Esophagus squamous epithelium (tissue), 5 donors: Measurements from ENCODE around the gene UBE2I. TPM values are rescaled to one million over a fixed set of nuclear protein-coding genes. Genes with fewer than 3 reads are reported as not detected.

Source experiments
- DNase-seq: peaks from one replicate; lab custom pipeline; 2025; lab: John Stamatoyannopoulos, UW
- H3K27ac ChIP-seq, 4 donors: fragments of 200-600 bp; sonication (generic); one replicate each; pipeline ENCODE4 v1.5.1; 2016 to 2019; ENCODE audit warnings: mild to moderate bottlenecking in 1 of 4
- H3K27me3 ChIP-seq, 4 donors: fragments of 200-600 bp; sonication (generic); 1 replicate in 3 of 4; 2 replicates in 1 of 4; pipeline versions ENCODE4 v1.5.1 to v1.6.0; 2017 to 2021; ENCODE audit warnings: antibody characterized with exemption in 1 of 4
- H3K36me3 ChIP-seq, 3 donors: fragments of 200-600 bp; sonication (generic); one replicate each; pipeline ENCODE4 v1.5.1; 2016 to 2019
- H3K4me1 ChIP-seq, 3 donors: fragments of 200-600 bp; sonication (generic); one replicate each; pipeline ENCODE4 v1.5.1; 2017 to 2019
- H3K4me3 ChIP-seq, 4 donors: fragments of 200-600 bp; sonication (generic); 1 replicate in 3 of 4; 2 replicates in 1 of 4; pipeline ENCODE4 v1.5.1; 2016 to 2019; ENCODE audit warnings: mild to moderate bottlenecking in 2 of 4, moderate library complexity in 1 of 4
- H3K9me3 ChIP-seq, 3 donors: fragments of 200-600 bp; sonication (generic); one replicate each; pipeline ENCODE4 v1.5.1; 2016 to 2019
- CTCF ChIP-seq, 6 experiments: fragments of 450-650 bp in 4 of 6; fragments of 200-600 bp in 2 of 6; sonication (generic) in 2 of 6; IDR thresholded peaks; one replicate each; pipeline ENCODE4 v1.5.1; 2016 to 2019; ENCODE audit warnings: antibody characterized with exemption in 6 of 6, mild to moderate bottlenecking in 4 of 6, moderate library complexity in 4 of 6
- POLR2A ChIP-seq, 4 donors: fragments of 450-650 bp; IDR thresholded peaks; one replicate each; pipeline ENCODE4 v1.6.1; 2017; ENCODE audit warnings: antibody characterized with exemption in 4 of 4, mild to moderate bottlenecking in 4 of 4, moderate library complexity in 3 of 4
- whole genome bisulfite sequencing, 2 donors: methylation state at CpG; one replicate each; pipeline ENCODE4 v1.1.5; 2018; 5-methylcytosine and 5-hydroxymethylcytosine counted together
- intact Hi-C: fragments of 100-400 bp; cut with DNase I; formaldehyde crosslinking; loops from one replicate; pipeline ENCODE4 v1.15.0; 2022
- total RNA-seq, 4 donors: library from RNA; depleted of rRNA; stranded (reverse); fragments of >200 nt; gene quantifications; one replicate each; pipeline ENCODE4 v1.1.0, GENCODE V29; 2016
- donor health status: DM: yes; HTN: yes; CAD: no.

UBE2I gene
- total RNA-seq, 4 donors from 2014 or later, result 31.8 to 88.1 (median 76.3) TPM

GRCh38 chr16:1277151-1277598 lies 32.3 kb upstream of the UBE2I start:
- DNase-seq, result no peak
- Histone ChIP-seq H3K4me1 (peaks cover 0 to 2% (median 0%) of the 10 kb centered on the region in 3 donors), H3K9me3 (no peaks in the 10 kb centered on the region), H3K27ac (no peak overlapping the region), H3K4me3 (no peak overlapping the region), H3K27me3 (peaks cover 0 to 94% (median 0%) of the 10 kb centered on the region in 4 donors), H3K36me3 (no peaks in the 10 kb centered on the region)
- TF ChIP-seq POLR2A (IDR thresholded peaks at IDR 0.05) (no peak), CTCF (IDR thresholded peaks at IDR 0.05) (no peak)
- WGBS, 2 donors, result 69% methylated on average over 9 of the region's 19 CpGs; no CpG with 5 or more reads in 1 of the 2 donors
- intact Hi-C loops, result no loop called here

DNA sequence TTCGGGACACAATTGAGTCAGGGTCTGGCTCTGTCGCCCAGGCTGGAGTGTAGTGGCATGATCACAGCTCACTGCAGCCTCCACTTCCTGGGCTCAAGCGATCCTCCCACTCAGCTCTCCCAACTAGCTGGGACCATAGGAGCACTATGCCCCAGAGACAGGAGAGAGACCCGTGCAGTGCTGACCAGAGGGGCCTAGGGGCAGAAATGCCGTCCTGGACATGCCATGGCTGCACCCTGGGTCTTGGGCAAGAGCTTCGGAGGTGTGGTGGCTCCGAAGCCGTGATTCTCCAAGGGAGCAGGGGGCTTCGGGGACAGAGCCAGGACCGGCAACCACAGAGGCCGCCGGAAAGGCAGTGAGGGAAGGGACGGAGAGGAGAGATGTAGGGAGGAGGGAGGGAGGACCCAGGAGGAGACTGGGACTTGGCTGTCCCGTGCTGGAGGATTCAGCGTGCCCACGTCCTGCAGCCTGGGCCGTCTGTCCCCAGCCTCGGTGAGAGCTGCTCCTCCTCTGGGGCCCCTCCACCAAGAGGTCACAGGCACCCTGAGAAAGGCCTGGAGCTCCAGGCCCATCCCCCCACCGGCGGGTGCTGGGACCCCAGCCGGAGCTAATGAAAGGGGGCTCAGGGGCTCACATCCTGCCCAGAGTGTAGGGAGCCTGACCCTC lies 31.7 kb upstream of the UBE2I start:
- DNase-seq, result no peak
- Histone ChIP-seq H3K27ac (no peak overlapping the region), H3K36me3 (no peaks in the 10 kb centered on the region), H3K9me3 (no peaks in the 10 kb centered on the region), H3K4me3 (no peak overlapping the region), H3K27me3 (peaks cover 0 to 93% (median 0%) of the 10 kb centered on the region in 4 donors), H3K4me1 (no peaks in the 10 kb centered on the region)
- TF ChIP-seq POLR2A (IDR thresholded peaks at IDR 0.05) (no peak), CTCF (IDR thresholded peaks at IDR 0.05) (no peak)
- WGBS, 2 donors, result 32 to 58% methylated on average over 11 to 13 of the region's 21 CpGs
- intact Hi-C loops, result no loop called here

DNA sequence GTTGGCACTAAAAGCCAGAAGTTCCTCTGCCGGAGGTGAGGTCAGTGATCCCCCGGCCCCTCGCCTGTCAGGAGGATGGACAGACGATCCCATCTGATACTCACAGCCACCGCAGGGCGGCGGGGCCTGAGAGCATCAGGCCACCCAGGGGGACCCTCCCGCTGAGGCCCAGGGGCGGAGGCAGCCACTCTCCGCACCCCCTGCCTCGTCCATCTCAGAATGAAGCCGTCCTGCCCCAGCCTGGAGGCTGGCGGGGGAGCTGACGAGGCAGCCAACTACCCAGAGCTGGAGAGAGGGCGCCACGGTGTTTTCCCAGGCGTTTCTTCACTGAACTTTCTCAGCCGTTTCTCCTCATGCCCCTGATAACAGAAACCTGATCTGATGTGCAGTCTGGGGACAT lies 31.0 kb upstream of the UBE2I start:
- Histone ChIP-seq H3K4me1 (no peaks in the 10 kb centered on the region), H3K36me3 (no peaks in the 10 kb centered on the region), H3K9me3 (no peaks in the 10 kb centered on the region), H3K27ac (no peak overlapping the region), H3K4me3 (no peak overlapping the region), H3K27me3 (peaks cover 0 to 93% (median 0%) of the 10 kb centered on the region in 4 donors)
- WGBS, 2 donors, result 3 to 8% methylated on average over 5 to 6 of the region's 18 CpGs
- intact Hi-C loops, result no loop called here
- no peak for DNase-seq
- no peak for TF ChIP-seq POLR2A (IDR thresholded peaks at IDR 0.05)
- TF ChIP-seq CTCF (IDR thresholded peaks at IDR 0.05), result no peak

DNA sequence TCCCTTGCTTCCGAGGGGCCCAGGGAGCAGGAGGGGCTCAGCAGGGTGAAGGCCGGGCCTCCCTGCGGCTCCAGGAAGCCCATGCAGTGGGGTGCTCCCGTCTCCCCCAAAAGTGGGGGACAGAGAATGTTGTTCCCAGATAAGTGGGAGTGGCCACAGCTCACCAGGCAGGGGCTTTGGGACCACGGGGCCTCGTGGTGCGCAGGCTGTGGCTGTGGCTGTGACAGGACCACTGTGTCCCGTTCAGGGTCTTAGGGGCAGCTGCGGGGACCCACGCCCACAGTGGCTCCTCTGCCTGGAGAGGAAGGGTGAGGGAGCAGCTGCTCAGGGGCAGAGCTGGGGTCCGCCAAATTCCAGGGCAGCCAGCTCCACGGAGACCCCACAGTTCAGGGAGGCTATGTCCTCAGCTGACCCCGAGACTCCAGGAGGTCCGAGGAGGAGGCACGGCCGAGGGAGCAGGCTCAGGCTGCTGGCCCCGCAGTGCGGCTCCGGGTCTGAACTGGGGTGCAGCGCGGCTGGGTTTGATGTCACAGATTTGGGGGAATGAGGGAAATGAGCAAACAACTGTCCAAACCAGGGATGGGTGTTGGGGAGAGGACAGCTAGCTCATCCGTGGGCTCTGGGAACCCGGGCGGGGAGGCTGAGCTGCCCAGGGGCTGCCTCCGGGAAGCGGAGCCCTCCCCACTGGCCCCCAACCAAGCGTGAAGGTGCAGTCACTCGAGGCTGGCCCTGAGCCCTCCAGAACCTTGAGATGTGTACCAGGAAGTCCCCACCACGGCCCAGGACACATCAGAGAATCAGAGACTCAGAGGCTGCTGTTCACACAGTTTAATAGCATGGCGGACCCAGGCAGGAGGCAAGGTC lies 30.1 kb upstream of the UBE2I start:
- 64 to 75% methylated on average over 8 to 14 of the region's 30 CpGs for WGBS, 2 donors
- H3K27me3 ChIP-seq, result peaks cover 0 to 93% (median 0%) of the 10 kb centered on the region in 4 donors
- no peaks in the 10 kb centered on the region for H3K36me3 ChIP-seq
- DNase-seq, result no peak
- no peak for TF ChIP-seq POLR2A (IDR thresholded peaks at IDR 0.05)
- TF ChIP-seq CTCF (IDR thresholded peaks at IDR 0.05), result no peak
- no peak overlapping the region for H3K4me3 ChIP-seq
- H3K27ac ChIP-seq, result no peak overlapping the region
- H3K9me3 ChIP-seq, result no peaks in the 10 kb centered on the region
- no peaks in the 10 kb centered on the region for H3K4me1 ChIP-seq
- intact Hi-C loops, result no loop called here
